ENCODE measurements around the gene USP15. TPM values are rescaled to one million over a fixed set of nuclear protein-coding genes. Genes with fewer than 3 reads are reported as not detected.

USP15 gene
- total RNA-seq, 1 experiment from 2014 or later, result 27.1 TPM

DNA sequence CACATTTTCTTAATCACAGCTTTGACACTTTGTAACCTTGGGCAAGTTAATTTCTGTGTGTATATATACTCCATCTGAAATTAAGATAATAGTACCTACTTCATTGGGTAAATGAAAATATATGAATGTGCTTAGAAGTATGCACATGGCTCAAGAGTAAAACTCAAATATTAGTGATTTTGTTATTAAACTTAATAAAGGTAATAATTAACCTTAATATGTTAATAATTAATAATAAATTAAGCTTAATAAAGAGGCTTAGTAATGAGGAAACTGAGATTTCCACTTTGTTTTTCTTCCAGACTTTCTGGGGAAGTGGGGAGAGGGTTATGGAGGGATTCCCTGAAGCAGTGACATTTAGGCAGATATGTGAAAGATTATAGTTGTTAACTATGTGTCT is 19.8 kb downstream of the USP15 start:
- DNase-seq (ENCODE audit: low spot score), result no peak

DNA sequence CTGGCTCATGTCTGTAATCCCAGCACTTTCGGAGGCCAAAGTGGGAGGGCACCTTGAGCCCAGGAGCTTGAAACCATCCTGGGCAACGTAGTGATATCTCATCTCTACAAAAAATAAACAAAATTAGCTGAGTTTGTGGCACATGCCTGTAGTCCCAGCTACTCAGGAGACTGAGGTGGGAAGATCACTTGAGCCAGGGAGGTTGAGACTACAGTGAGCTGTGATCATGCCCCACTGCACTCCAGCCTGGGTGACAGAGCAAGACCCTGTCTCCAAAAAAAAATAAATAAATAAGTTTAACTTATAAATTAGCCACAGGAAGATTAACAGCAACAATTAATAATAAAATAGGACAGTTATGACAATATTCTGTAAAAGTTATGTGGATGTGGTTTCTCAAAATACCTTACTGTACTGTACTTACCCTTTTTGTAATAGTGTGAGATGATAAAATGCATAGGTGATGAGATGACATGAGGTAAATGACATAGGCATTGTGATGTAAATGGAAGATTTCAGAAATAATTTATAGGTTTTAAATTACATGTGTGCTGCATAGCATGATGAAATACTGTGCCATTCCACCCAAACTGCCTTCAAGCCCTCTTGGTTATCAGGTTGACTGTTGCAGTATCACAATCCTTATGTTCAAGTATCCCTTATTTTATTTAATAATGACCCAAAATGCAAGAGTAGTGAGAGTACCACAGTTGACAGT is 22.0 kb downstream of the USP15 start:
- DNase-seq (ENCODE audit: low spot score), result no peak

DNA sequence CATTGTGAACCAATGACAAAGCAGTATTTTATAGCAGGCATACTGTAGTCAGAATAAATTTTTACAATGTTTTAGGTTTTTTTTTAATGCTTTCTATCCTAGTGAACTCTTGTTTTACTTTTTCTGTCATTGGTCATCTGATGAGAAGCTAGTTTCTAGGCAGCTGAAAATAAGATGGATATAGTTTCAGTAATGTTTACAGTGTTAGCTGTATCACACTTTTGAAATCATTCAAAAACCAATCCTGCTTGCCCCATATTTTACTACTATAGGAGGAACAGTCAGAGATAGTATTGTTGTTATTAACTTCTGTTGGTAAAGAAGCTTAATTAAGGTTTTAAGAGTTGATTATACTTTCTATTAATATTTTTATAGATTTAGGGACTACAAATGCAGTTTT is 24.5 kb downstream of the USP15 start:
- DNase-seq (ENCODE audit: low spot score), result no peak

DNA sequence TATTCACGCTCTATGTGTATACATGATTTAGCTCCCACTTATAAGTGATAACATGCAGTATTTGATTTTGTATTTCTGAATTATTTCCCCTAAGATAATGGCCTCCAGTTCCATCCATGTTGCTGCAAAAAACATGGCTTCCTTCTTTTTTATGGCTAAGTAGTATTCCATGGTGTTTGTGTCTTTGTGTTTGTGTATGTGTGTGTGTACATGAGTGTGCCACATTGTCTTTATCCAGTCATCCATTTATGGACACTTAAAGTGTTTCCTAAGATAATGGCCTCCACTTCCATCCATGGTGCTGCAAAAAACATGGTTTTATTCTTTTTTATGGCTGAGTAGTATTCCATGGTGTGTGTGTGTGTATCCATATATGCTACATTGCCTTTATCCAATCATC is 25.1 kb downstream of the USP15 start:
- no peak for DNase-seq (ENCODE audit: low spot score)

DNA sequence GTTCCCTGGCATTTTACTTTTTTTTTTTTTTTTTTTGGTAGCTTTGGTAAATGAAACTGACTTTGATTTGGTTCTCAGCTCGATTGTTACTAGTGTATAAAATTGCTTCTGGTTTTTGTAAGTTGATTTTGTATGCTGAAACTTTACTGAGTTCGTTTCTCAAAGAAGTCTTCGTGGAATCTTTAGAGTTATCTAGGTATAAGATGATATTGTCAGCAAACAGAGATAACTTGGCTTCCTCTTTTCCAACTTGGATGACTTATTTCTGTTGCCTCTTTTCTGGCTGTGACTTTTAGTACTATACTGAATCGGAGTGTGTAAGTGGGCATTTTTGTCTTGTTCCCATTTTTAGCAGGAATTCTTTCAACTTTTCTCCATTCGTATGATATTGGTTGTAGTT is 28.1 kb downstream of the USP15 start:
- no peak for DNase-seq (ENCODE audit: low spot score)

DNA sequence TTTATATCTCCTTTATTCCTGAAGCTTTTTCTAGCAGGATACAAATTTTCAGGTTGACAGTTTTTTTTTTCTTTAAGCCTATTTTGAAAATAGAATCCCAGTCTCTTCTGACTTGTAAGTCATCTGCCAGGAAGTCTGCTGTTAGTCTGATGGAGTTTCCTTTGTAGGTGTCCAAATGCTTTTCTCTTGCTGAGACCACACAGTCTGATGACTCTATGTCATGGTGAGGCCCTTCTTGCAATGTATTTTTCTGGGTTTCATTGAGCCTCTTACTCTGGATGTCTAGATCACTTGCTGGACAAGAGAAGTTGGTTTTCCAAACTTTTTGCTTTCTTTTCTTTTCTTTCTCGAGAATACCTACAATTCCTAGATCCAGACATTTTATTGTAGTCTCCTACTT is 30.6 kb downstream of the USP15 start:
- DNase-seq (ENCODE audit: low spot score), result no peak

DNA sequence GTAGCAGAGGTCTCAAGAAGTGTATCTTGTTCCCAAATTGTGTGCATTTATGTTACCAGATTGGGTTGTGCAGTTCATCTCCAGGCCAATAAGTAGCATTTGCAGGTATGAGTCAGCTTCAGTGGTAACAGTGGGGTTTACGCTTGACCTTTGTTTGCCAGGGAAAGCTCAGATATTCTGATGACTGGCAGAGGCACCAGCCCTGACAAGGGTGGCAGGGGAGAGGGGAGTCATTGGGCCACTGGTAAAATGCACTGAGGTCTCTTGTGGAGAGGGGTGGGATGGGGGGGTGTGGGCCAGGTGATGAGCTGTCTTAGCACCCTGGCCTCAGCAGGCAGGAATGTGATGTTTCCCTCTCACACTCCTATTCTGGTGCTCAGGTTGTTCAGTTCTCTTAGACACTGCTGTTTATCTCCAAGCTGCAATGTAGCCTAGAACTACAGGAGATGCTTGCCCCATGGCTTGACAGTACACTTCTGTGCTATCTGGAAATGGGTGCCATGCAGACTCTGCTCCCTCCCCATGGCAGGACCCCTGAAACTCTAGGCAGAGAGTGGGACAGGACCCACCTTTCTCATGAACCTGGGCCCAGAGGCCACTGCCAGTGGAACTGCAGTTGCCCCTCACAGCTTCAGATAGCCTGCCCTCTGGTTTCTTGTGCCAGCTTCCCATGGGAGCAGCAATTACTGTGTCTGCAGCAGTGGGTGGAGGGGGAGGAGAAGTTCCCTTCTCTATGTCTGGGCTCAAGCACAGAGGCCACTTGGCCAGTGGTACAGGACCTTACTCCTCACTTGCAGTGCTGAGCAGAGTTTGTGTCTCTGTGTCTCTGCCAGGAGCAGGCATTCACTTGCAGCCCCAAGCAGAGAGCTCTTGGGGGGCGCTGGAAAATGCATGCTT is 31.9 kb downstream of the USP15 start:
- DNase-seq (ENCODE audit: low spot score), result no peak

DNA sequence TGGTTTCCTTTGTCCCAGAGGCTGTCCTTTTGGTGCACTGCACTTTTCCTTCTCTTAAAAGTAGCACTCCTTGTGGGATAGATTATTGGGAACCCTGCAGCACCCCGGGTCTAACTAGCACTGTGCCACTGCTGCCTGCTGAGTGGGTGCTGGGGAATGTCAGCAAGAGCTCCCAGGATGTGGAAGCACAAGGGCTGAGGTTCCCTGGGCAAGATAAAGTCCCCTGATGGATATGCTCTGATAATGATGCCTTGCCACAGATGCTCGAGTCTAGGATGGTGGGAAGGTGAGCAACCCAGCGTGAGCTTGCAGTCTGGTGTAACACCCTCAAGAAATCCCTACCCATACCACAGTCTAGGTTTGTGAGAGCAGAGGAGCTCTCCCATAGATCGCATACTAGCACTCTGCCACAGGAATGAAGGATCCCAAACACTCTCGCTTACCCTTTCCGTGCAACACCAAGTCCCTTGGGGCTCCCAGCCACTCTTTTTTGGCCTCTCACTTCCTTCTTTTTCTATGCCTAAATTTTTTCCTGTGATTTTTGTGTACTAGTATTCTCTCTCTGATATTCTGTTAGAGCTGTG is 32.6 kb downstream of the USP15 start:
- DNase-seq (ENCODE audit: low spot score), result no peak

DNA sequence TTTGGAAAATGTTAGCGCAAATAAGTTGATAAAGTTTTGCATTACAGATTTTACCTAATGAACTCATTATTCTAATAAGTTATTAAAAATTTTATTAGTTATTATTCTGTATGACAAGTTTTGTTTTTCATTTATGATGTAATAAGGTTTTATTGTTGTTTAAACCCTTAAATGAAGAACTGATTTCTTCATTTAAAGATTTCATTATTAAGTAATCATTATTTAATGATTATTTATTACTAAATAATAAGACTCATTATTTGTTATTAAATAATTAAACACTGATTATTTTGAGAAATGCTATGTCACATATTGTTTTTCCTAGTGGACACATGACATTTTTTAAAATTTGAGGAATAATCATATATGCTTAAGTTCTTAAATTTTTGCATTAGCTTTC is 34.2 kb downstream of the USP15 start:
- DNase-seq (ENCODE audit: low spot score), result no peak

DNA sequence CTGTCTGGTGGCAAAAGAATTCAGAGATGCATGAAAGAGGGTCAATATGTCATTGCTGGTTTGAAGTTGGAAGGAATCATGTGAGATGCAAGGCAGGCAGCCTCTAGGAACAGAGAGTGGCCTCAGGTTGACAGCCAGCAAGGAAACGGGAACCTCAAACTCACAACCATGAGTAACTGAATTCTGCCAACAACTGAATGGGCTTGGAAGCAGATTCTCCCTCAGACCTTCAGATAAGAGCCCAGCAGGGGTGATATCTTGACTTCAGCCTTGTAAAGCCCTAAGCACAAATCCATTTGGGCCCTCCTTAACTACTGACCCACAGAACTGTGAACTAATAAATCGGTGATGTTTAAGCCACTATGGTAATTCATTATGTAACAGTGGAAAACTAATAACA is 35.8 kb downstream of the USP15 start:
- no peak for DNase-seq (ENCODE audit: low spot score)

DNA sequence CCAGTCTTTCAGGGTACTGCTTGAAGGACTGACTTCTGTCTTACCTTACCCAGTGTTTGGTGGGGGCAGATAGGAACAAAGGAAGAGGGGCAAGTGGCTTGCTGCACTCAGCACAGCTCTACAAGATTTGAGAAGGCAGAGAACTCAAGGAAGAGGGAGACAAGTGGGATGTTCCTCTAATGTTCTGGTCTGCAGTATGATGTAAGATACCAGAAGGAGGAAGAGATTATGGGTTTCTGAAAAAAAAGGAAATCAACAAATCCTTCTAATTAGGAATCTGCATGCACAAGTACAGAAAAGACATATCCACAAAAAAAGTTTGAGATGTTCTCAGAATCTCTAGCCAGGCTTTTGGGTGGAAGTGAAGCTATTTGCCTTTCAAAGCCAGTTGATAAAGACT is 37.1 kb downstream of the USP15 start:
- DNase-seq (ENCODE audit: low spot score), result no peak

DNA sequence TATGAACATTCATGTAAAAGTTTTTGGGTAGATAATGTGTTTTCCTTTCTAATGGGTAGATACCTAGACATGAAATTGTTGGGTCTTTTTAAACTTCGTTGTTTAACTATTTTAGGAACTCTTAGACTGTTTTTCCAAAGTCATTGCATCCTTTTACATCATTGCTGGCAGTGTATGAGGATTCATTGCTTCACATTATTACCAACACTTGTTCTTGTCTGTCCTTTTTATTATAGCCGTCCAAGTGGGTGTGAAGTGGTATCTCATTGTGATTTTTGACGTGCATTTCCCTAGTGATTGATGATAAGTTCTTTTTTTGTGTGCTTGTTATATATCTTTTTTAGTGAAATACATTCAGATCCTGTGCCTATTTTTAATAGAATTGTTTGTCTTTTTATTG is 39.4 kb downstream of the USP15 start:
- DNase-seq (ENCODE audit: low spot score), result no peak

DNA sequence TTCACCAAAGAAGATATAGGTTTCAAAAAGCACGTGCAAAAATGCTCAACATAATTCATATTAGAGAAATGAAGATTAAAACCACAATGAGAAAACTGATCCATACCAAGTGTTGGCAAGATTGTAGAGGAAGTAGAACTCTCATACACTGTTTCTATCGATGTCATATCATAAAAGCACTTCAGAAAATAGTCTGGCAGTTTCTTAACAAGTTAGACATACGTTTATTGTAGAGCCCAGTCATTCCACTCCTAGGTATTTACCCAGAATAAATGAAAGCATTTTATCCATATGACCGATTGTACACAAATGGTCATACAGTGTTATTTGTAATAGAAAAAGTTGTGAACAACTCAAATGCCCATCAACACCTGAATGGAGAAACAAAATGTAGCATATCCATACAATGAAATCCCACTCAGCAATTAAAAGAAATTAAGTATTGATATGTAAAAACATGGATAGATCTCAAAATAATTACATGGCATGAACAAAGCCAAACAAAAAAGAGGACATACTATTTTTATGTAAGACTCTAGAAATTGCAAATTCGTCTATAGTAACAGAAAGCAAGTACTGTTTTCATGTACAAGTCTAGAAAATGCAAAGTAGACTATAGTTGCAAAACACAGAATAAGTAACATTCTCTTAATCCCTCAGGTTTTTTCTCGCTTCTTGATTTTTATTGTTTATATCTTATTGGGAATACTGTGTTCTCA is 41.0 kb downstream of the USP15 start:
- DNase-seq (ENCODE audit: low spot score), result no peak

DNA sequence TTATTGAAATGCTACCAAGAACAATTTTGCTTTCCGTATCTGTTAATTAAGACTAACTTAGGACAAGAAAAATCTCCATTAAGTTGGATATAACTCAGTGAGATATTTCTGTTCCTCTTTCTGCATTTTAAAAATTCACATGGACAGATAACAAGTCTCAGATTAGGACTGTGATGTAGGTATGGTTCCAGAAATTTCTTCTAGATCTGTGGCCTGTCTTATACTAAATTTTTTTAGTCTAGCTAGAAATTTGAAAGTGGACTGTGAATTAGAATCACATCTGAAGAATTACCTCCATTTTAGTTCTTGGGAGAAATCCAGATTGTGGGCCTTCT is 41.6 kb downstream of the USP15 start:
- DNase-seq (ENCODE audit: low spot score), result no peak

DNA sequence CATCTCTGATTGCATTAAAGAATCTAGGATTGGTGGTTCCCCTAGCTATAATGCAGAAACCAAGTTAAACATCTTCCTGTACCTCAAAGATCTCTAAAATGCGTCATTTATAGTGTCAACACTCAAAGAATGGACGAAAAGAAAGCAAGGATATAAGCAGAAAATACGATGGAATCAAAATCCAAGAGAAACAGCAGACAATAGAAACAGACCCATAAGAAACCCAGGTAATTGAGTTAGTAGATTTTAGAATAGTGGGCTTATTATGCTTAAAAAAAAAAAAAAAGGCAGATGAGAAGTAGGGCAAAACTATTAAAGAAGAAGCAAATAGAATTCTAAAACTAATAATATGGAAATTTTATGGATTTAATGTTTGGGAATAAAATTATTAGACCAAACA is 44.4 kb downstream of the USP15 start:
- no peak for DNase-seq (ENCODE audit: low spot score)

DNA sequence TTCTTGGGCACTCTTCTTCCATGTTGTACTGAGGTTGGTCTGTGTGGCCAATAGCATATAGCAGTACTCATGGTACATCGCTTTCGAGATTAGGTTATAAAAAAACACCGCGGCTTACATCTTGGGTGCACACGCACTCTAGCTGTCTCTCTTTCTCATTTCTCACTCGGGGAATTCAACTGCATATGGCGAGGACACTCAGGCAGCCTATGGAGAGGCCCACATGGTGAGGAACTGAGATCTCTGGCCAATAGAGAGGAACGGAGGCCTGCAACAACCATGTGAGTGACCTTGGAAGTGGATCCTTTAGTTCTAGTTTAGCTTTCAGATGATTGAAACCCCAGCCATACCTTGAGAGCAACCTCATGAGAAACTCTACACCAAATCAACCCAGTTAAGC is 45.6 kb downstream of the USP15 start:
- no peak for DNase-seq (ENCODE audit: low spot score)

DNA sequence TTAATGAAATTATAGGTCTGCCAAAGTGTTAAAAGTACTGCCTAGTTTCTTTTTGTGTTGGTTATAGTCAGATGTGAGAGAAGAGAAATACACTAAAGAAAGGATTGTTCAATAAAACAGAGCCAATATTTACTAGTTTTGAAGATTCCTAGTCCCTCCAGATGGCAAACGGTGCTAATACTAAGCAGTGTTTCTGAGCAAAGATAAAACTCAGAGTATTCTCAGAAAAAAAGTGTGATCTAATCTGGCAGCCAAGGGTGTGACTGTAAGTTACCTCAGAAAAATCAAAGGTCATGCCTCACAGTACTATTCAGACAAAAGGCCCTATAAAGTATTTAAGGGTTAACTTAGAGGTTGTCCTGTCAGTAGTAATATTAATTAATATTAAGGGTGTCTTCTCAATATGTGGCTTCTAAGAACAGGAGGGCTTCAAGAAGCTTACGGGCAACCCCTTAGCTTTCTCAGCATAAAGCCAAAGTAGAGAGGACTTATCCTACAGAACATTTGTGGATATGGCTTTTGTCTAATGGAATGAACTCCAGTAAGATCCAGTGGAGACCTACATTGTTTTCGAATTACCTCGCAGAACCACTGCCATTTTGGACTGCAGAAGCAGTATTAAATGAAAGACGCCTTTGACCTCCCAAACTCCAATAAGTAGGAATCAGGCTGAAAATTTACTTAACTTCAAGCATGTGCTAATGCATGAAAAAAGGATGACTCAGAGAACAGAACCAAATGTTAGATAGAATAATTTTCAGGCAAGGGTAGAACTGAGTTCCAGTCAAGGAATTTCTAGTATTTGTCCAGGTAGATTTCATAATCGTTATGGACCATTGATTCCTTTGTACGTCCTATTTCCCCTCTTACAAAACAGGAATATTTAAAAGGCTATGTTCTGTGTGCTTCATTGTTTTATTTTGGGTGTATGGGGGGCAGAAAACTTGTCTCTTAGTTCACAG is 46.6 kb downstream of the USP15 start:
- DNase-seq (ENCODE audit: low spot score), result no peak

DNA sequence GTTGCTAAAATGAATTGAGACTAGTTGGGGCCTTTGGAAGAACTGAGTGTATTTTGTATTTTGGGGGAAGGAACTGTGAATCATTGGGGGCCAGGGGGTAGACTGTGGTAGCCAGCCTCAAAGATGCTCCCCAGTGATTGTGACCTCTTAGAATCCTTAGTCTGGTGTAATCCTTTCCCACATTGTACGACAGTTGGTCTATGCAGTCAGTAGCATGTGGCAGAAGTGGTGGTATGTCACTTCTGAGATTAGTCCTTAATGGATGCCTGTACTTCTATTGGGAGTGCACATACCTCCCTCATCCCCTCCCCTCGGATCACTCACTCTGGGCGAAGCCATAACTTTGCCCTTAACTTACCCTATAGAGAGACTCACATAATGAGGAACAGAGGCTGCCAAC is 48.0 kb downstream of the USP15 start:
- no peak for DNase-seq (ENCODE audit: low spot score)

DNA sequence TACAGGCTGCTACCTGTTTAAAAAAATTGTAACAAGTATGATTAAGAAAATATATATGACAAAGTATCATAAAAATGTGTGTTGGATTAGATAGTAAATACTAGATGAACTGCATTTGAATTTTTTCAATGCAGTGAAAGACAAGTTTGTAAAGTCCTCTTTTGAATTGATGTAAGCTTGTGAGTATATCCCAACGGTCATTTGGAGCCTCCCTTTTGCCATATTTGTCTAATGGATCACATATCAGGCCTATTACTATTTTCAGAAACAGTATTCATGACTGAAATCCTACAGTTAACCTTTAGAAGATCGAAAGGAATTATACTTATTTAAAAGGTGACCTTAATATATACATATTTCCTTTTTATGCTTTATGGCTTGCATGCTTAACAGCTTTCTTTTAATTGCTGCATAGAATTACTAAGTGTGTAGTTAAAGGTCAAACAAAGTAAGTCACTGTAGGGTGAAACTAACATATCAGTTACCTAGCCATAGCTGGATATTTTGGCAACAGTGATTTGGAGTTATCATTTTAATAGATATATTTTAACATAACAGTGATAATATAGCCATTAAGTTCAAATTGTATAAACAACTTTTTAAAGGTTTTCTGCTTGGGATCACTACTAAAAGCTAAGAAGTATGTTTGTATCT is 53.6 kb downstream of the USP15 start:
- DNase-seq (ENCODE audit: low spot score), result no peak

DNA sequence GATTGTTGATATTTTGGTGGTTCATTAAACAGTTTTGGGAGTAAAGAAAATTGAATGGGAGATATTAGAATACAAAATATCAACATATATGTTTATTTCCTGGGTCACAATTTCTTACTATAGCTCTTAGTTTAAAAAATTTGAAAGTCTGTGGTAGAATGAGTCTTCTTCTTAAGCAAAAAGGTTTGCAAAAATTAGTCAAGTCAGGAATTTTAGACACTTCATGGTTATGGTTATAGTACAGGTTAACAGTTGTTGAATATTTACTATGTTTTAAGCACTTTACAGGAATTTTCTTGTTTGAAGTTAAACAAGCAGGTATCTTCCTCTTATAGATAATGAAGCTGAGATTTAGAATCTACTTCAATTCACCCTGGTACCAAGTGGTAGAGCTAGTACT is 56.8 kb downstream of the USP15 start:
- DNase-seq (ENCODE audit: low spot score), result no peak

DNA sequence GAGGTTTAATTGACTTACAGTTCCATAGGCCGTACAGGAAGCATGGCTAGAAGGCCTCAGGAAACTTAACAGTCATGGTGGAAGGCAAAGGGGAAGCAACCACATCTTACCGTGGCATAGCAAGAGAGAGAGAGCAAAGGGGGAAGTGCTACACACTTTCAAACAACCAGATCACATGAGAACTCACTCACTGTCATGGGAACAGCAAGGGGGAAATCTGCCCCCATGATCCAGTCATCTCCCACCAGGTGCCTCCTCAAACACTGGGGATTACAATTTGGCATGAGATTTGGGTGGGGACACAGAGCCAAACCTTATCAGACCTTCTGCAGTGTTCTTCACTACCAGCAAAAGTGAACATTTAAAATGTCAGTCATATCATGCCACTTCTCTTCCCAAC is 58.9 kb downstream of the USP15 start:
- DNase-seq (ENCODE audit: low spot score), result no peak

Data from HT-29 (cell line).